Suprapubic skin (tissue), 4 donors: ENCODE data around the gene ABCA9. TPM values are rescaled to one million over a fixed set of nuclear protein-coding genes. Genes with fewer than 3 reads are reported as not detected.

ENCODE experiments used
- DNase-seq, 2 donors: peaks; one replicate each; pipeline ENCODE4 v3.0.0-alpha.2; 2019; ENCODE audit warnings: low spot score in 2 of 2
- H3K27ac ChIP-seq: fragments of 200-600 bp; sonication (generic); one replicate; pipeline ENCODE4 v1.5.1; 2019
- H3K27me3 ChIP-seq: fragments of 200-600 bp; sonication (generic); one replicate; pipeline ENCODE4 v1.5.1; 2019
- H3K36me3 ChIP-seq: fragments of 200-600 bp; sonication (generic); one replicate; pipeline ENCODE4 v1.5.1; 2019
- H3K4me1 ChIP-seq: fragments of 200-600 bp; sonication (generic); one replicate; pipeline ENCODE4 v1.5.1; 2019
- H3K4me3 ChIP-seq: fragments of 200-600 bp; sonication (generic); one replicate; pipeline ENCODE4 v1.5.1; 2019; ENCODE audit warnings: mild to moderate bottlenecking
- H3K9me3 ChIP-seq: fragments of 200-600 bp; sonication (generic); one replicate; pipeline ENCODE4 v1.5.1; 2019
- CTCF ChIP-seq, 2 donors: fragments of 200-600 bp in 1 of 2; fragments of 450-650 bp in 1 of 2; sonication (generic) in 1 of 2; IDR thresholded peaks; one replicate each; pipeline ENCODE4 v1.5.1; 2016 to 2019; ENCODE audit warnings: antibody characterized with exemption in 2 of 2, mild to moderate bottlenecking in 1 of 2, moderate library complexity in 1 of 2
- EP300 ChIP-seq: sonication (generic); formaldehyde crosslinking; IDR thresholded peaks from one replicate; pipeline ENCODE4 v1.6.1; 2017; ENCODE audit warnings: antibody characterized with exemption
- POLR2A ChIP-seq, 2 donors: fragments of 450-650 bp; IDR thresholded peaks; one replicate each; pipeline ENCODE4 v1.6.1; 2017; ENCODE audit warnings: antibody characterized with exemption in 2 of 2, mild to moderate bottlenecking in 2 of 2, moderate library complexity in 2 of 2
- POLR2AphosphoS5 ChIP-seq, 3 donors: sonication (generic); formaldehyde crosslinking; IDR thresholded peaks; one replicate each; pipeline ENCODE4 v1.6.1; 2017; ENCODE audit warnings: antibody characterized with exemption in 3 of 3
- WGBS: methylation state at CpG from one replicate; pipeline ENCODE4 v1.1.5; 2018; 5-methylcytosine and 5-hydroxymethylcytosine counted together
- total RNA-seq, 4 donors: library from RNA; depleted of rRNA; stranded (reverse); fragments of >200 nt; gene quantifications; one replicate each; pipeline ENCODE4 v1.1.0, GENCODE V29; 2016

The ABCA9 gene
- total RNA-seq, 4 donors from 2014 or later = 1.7 to 69.0 (median 6.0) TPM

GRCh38 chr17:68993112-68993511 is 67.6 kb downstream of the ABCA9 start:
- no peak overlapping the region for H3K27ac ChIP-seq
- H3K27me3 ChIP-seq = no peaks in the 10 kb centered on the region
- no peak for TF ChIP-seq CTCF (IDR thresholded peaks at IDR 0.05)
- TF ChIP-seq EP300 = no peak
- no peak for TF ChIP-seq POLR2AphosphoS5 (IDR thresholded peaks at IDR 0.05)
- TF ChIP-seq POLR2A (IDR thresholded peaks at IDR 0.05) = no peak
- H3K4me1 ChIP-seq = no peaks in the 10 kb centered on the region
- no peak for DNase-seq
- WGBS = 39% methylated on average over 4 of the region's 4 CpGs
- no peaks in the 10 kb centered on the region for H3K9me3 ChIP-seq
- H3K36me3 ChIP-seq = peaks cover 15% of the 10 kb centered on the region
- no peak overlapping the region for H3K4me3 ChIP-seq

GRCh38 chr17:68987966-68988365 is 72.8 kb downstream of the ABCA9 start:
- H3K27ac ChIP-seq = no peak overlapping the region
- H3K4me3 ChIP-seq = no peak overlapping the region
- TF ChIP-seq CTCF (IDR thresholded peaks at IDR 0.05) (no peak), EP300 (no peak), POLR2A (IDR thresholded peaks at IDR 0.05) (no peak), POLR2AphosphoS5 (IDR thresholded peaks at IDR 0.05) (no peak)
- 93% methylated on average over 4 of the region's 4 CpGs for WGBS
- DNase-seq = no peak
- H3K4me1 ChIP-seq = no peaks in the 10 kb centered on the region
- no peaks in the 10 kb centered on the region for H3K9me3 ChIP-seq
- no peaks in the 10 kb centered on the region for H3K27me3 ChIP-seq
- peaks cover 26% of the 10 kb centered on the region for H3K36me3 ChIP-seq

GRCh38 chr17:68981288-68981687 is 79.4 kb downstream of the ABCA9 start:
- no peak for DNase-seq
- Histone ChIP-seq H3K4me1 (peaks cover 4% of the 10 kb centered on the region), H3K9me3 (no peaks in the 10 kb centered on the region), H3K4me3 (no peak overlapping the region), H3K27ac (no peak overlapping the region), H3K36me3 (peaks cover 17% of the 10 kb centered on the region), H3K27me3 (no peaks in the 10 kb centered on the region)
- TF ChIP-seq CTCF (IDR thresholded peaks at IDR 0.05) (no peak), POLR2AphosphoS5 (IDR thresholded peaks at IDR 0.05) (no peak), EP300 (no peak), POLR2A (IDR thresholded peaks at IDR 0.05) (no peak)
- 21% methylated on average over 2 of the region's 2 CpGs for WGBS

GRCh38 chr17:68973098-68973846 is 87.5 kb downstream of the ABCA9 start:
- DNase-seq = no peak

More at GRCh38 chr17:68973098-68973846, 87.5 kb downstream of the ABCA9 start:
- H3K4me3 ChIP-seq = no peak overlapping the region
- H3K27ac ChIP-seq = no peak overlapping the region
- H3K4me1 ChIP-seq = no peaks in the 10 kb centered on the region
- WGBS = 53% methylated on average over 3 of the region's 3 CpGs
- no peaks in the 10 kb centered on the region for H3K27me3 ChIP-seq
- peaks cover 5% of the 10 kb centered on the region for H3K36me3 ChIP-seq
- no peak for TF ChIP-seq CTCF (IDR thresholded peaks at IDR 0.05)
- no peak for TF ChIP-seq EP300
- TF ChIP-seq POLR2A (IDR thresholded peaks at IDR 0.05) = no peak
- TF ChIP-seq POLR2AphosphoS5 (IDR thresholded peaks at IDR 0.05) = no peak
- no peaks in the 10 kb centered on the region for H3K9me3 ChIP-seq
